ENCODE measurements around the gene VKORC1. TPM values are rescaled to one million over a fixed set of nuclear protein-coding genes. Genes with fewer than 3 reads are reported as not detected.
A peak's percentile ranks its signal among the peaks of the same experiment; 100 is the strongest.

The VKORC1 gene
- total and polyA plus RNA-seq, 7 donors = 30.5 to 165 (median 107) TPM

- Histone ChIP-seq H3K9me3 (no peaks in the 10 kb centered on the region), H3K4me1 (peaks cover 0 to 22% (median 8%) of the 10 kb centered on the region in 4 donors), H3K4me3 (no peak overlapping the region), H3K27me3 (peaks cover 0 to 12% (median 5%) of the 10 kb centered on the region in 3 donors), H3K36me3 (peaks cover 47 to 68% (median 51%) of the 10 kb centered on the region in 4 donors), H3K27ac (peak overlapping the region; percentile 48 to 67 (median 60))
- no peak for DNase-seq
- TF ChIP-seq EP300 (IDR thresholded peaks at IDR 0.05) (no peak), CTCF (IDR thresholded peaks at IDR 0.05) (no peak), POLR2A (IDR thresholded peaks at IDR 0.05) (no peak), POLR2AphosphoS5 (IDR thresholded peaks at IDR 0.05) (no peak)
- WGBS, 2 donors = 16 to 69% methylated on average over 10 of the region's 10 CpGs
- intact Hi-C loops (cut with DNase I) = no loop called here
Observed at GRCh38 chr16:31130336-31130891, 35.8 kb upstream of the VKORC1 start.

DNA sequence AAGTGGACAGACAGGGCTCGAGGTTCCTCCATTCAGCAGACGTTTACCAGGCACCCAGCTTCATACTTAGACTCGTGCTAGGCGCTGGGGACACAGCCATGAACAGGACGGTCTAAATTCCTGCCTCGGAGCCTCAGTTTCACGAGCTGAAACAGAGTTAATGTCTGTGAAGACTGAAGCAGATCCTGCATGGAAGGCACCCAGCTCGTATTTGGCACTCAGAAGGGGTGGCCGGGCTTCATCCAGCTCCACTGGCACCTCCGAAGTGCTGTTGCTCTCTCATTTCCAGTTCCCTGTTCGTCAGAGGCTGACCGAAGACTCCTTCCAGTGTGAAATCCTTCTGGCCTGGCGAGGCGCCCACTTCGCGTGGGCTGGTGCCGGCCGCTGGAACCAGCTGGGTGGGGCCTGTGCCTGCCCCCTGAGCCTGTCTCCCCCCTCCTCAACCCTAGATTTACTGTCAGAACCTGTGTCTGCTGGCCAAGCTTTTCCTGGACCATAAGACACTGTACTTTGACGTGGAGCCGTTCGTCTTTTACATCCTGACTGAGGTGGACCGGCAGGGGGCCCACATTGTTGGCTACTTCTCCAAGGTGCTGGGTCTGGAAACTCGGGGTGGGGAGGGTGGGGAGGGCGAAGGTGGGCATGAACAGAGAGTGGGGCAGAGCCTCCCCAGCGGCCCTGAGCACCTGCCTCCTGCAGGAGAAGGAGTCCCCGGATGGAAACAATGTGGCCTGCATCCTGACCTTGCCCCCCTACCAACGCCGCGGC lies 35.2 kb upstream of the VKORC1 start:
- peak; percentile 77 for DNase-seq
- Histone ChIP-seq H3K4me3 (no peak overlapping the region), H3K4me1 (peaks cover 0 to 22% (median 6%) of the 10 kb centered on the region in 4 donors), H3K27ac (peak overlapping the region; percentile 48 to 67 (median 60)), H3K9me3 (no peaks in the 10 kb centered on the region), H3K36me3 (peaks cover 47 to 74% (median 51%) of the 10 kb centered on the region in 4 donors), H3K27me3 (peaks cover 0 to 6% (median 4%) of the 10 kb centered on the region in 3 donors)
- TF ChIP-seq POLR2AphosphoS5 (IDR thresholded peaks at IDR 0.05) (peak in 1 of 4 donors; percentile 17), POLR2A (IDR thresholded peaks at IDR 0.05) (no peak), CTCF (IDR thresholded peaks at IDR 0.05) (no peak), EP300 (IDR thresholded peaks at IDR 0.05) (no peak)
- 21 to 58% methylated on average over 29 of the region's 29 CpGs for whole genome bisulfite sequencing, 2 donors
- intact Hi-C loops (cut with DNase I) = no loop called here

- Histone ChIP-seq H3K4me3 (no peak overlapping the region), H3K27me3 (no peaks in the 10 kb centered on the region), H3K27ac (peak overlapping the region; percentile 48 to 67 (median 60)), H3K36me3 (peaks cover 47 to 80% (median 51%) of the 10 kb centered on the region in 4 donors), H3K9me3 (no peaks in the 10 kb centered on the region), H3K4me1 (peaks cover 0 to 16% (median 5%) of the 10 kb centered on the region in 4 donors)
- intact Hi-C loops (cut with DNase I) = no loop called here
- no peak for TF ChIP-seq EP300 (IDR thresholded peaks at IDR 0.05)
- TF ChIP-seq CTCF (IDR thresholded peaks at IDR 0.05) = no peak
- TF ChIP-seq POLR2AphosphoS5 (IDR thresholded peaks at IDR 0.05) = peak in 2 of 4 donors; percentile 12 to 37
- peak in 1 of 2 donors; percentile 49 for TF ChIP-seq POLR2A (IDR thresholded peaks at IDR 0.05)
- 19 to 49% methylated on average over 14 of the region's 14 CpGs for WGBS, 2 donors
- DNase-seq = no peak
Observed at GRCh38 chr16:31128711-31129567, 34.3 kb upstream of the VKORC1 start.

DNA sequence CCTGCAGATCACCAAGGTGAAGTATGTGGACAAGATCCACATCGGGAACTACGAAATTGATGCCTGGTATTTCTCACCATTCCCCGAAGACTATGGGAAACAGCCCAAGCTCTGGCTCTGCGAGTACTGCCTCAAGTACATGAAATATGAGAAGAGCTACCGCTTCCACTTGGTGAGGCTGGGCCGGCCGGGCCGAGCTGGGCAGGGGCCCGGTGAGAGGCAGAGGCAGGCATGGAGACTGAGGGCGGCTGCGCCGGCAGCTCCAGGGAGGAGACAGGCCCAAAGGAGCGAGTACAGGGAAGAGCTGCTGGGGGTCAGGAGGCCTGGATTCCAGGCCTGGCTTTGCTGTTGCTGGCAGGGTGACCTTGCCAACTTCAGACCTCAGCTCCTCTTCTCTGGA lies 32.6 kb upstream of the VKORC1 start:
- intact Hi-C loops (cut with DNase I) = no loop called here
- TF ChIP-seq POLR2A (IDR thresholded peaks at IDR 0.05) = no peak
- no peak for DNase-seq
- Histone ChIP-seq H3K27ac (no peak overlapping the region), H3K4me3 (no peak overlapping the region), H3K4me1 (peaks cover 0 to 15% (median 5%) of the 10 kb centered on the region in 4 donors), H3K27me3 (no peaks in the 10 kb centered on the region), H3K36me3 (peaks cover 48 to 94% (median 51%) of the 10 kb centered on the region in 4 donors), H3K9me3 (no peaks in the 10 kb centered on the region)
- WGBS, 2 donors = 93 to 95% methylated on average over 13 of the region's 13 CpGs
